Upper lobe of left lung (tissue), 4 donors: Measurements from ENCODE around the gene GRIK4.

Experiments used
- CTCF ChIP-seq, 6 experiments: fragments of 450-650 bp in 4 of 6; fragments of 200-600 bp in 2 of 6; sonication (generic) in 2 of 6; IDR thresholded peaks; one replicate each; pipeline ENCODE4 v1.5.1; 2016 to 2019; ENCODE audit warnings: antibody characterized with exemption in 6 of 6
- POLR2A ChIP-seq, 4 donors: fragments of 450-650 bp; IDR thresholded peaks; one replicate each; pipeline ENCODE4 v1.5.1; 2016 to 2017; ENCODE audit warnings: antibody characterized with exemption in 4 of 4, mild to moderate bottlenecking in 2 of 4

GRCh38 chr11:120835601-120836228, 324.2 kb downstream of the GRIK4 start:
- TF ChIP-seq CTCF (IDR thresholded peaks at IDR 0.05), result no peak
- TF ChIP-seq POLR2A (IDR thresholded peaks at IDR 0.05), result no peak
